GM12801 (cell line): ENCODE data around the gene SLAMF6.

Source experiments
- CTCF ChIP-seq: IDR thresholded peaks from one replicate; pipeline ENCODE4 v1.5.1; 2011; ENCODE audit warnings: control low read depth; ENCODE audit not compliant: insufficient read length; ENCODE audit errors: extremely low read depth

Gene SLAMF6

GRCh38 chr1:160560045-160560705, 37.1 kb upstream of the SLAMF6 start:
- no peak for TF ChIP-seq CTCF

- no peak for TF ChIP-seq CTCF
Observed at GRCh38 chr1:160558660-160559380, 35.8 kb upstream of the SLAMF6 start.

GRCh38 chr1:160553778-160554177, 30.7 kb upstream of the SLAMF6 start:
- TF ChIP-seq CTCF = no peak

- no peak for TF ChIP-seq CTCF
Observed at GRCh38 chr1:160552425-160552824, 29.4 kb upstream of the SLAMF6 start.

- no peak for TF ChIP-seq CTCF
Observed at GRCh38 chr1:160550572-160551034, 27.5 kb upstream of the SLAMF6 start.

- no peak for TF ChIP-seq CTCF
Observed at GRCh38 chr1:160549665-160550006, 26.6 kb upstream of the SLAMF6 start.

GRCh38 chr1:160548960-160549664, 26.1 kb upstream of the SLAMF6 start:
- TF ChIP-seq CTCF = no peak
